GM10266 (cell line): ENCODE results near the gene IL17RC.
"Not testable (repeated sequence)": the region's sequence is repeated elsewhere in the genome, so short reads cannot be mapped to it uniquely, and the experiment has no call there.

Source experiments
- DNase-seq: peaks from one replicate; pipeline ENCODE4 v3.0.0; 2012; ENCODE audit errors: extremely low spot score
- CTCF ChIP-seq: IDR thresholded peaks from 2 replicates; pipeline ENCODE4 v1.5.1; 2012; ENCODE audit warnings: mild to moderate bottlenecking, low read depth; ENCODE audit not compliant: control insufficient read depth, insufficient read depth; ENCODE audit errors: missing control alignments

Gene IL17RC

GRCh38 chr3:9887480-9887879, 29.4 kb upstream of the IL17RC start:
- no peak for DNase-seq
- TF ChIP-seq CTCF: no peak

GRCh38 chr3:9888540-9888939, 28.4 kb upstream of the IL17RC start:
- no peak for TF ChIP-seq CTCF
- DNase-seq: no peak

- no peak for TF ChIP-seq CTCF
- DNase-seq: no peak
These were observed 27.5 kb upstream of the IL17RC start for GRCh38 chr3:9889405-9889804.

- TF ChIP-seq CTCF: no peak
- peak; percentile 93 for DNase-seq
These were observed 26.4 kb upstream of the IL17RC start, which contains the start of gene JAGN1 for GRCh38 chr3:9890249-9891071. JAGN1 (plus strand) TSS chr3:9890610; CDS start chr3:9890723, 113 bp downstream.

- no peak for DNase-seq
- no peak for TF ChIP-seq CTCF
These were observed 25.8 kb upstream of the IL17RC start for GRCh38 chr3:9891072-9891622.

GRCh38 chr3:9893739-9894138, 23.2 kb upstream of the IL17RC start:
- no peak for DNase-seq

GRCh38 chr3:9895715-9896114, 21.2 kb upstream of the IL17RC start:
- DNase-seq: not testable (repeated sequence)

More at GRCh38 chr3:9893739-9894138, 23.2 kb upstream of the IL17RC start:
- TF ChIP-seq CTCF: no peak

- DNase-seq: not testable (repeated sequence)
These were observed 20.0 kb upstream of the IL17RC start for GRCh38 chr3:9896755-9897407.
